Liver (tissue), 9 donors: Measurements from ENCODE around the gene TARS3. TPM values are rescaled to one million over a fixed set of nuclear protein-coding genes. Genes with fewer than 3 reads are reported as not detected.

Source experiments
- DNase-seq: peaks from one replicate; pipeline ENCODE4 v3.0.0-alpha.2; 2017; ENCODE audit warnings: low spot score
- H3K27ac ChIP-seq, 2 donors: one replicate each; pipeline ENCODE4 v1.7.0; 2013; ENCODE audit warnings: inconsistent platforms in 2 of 2, low read length in 2 of 2, control low read depth in 1 of 2, low read depth in 1 of 2, mild to moderate bottlenecking in 1 of 2
- H3K27me3 ChIP-seq, 4 donors: one replicate each; pipeline versions ENCODE4 v1.6.1 to v1.7.0; 2013; ENCODE audit warnings: low read length in 3 of 4, inconsistent platforms in 1 of 4, mild to moderate bottlenecking in 1 of 4, moderate library complexity in 1 of 4; ENCODE audit not compliant: control insufficient read depth in 4 of 4, insufficient read depth in 4 of 4
- H3K36me3 ChIP-seq, 4 donors: one replicate each; pipeline versions ENCODE4 v1.6.1 to v1.7.0; 2013; ENCODE audit warnings: low read length in 3 of 4, mild to moderate bottlenecking in 3 of 4, low read depth in 1 of 4, moderate library complexity in 1 of 4; ENCODE audit not compliant: control insufficient read depth in 4 of 4, insufficient read depth in 3 of 4
- H3K4me1 ChIP-seq, 4 donors: one replicate each; pipeline versions ENCODE4 v1.6.1 to v1.7.0; 2013; ENCODE audit warnings: low read length in 3 of 4, mild to moderate bottlenecking in 3 of 4, moderate library complexity in 1 of 4; ENCODE audit not compliant: control insufficient read depth in 4 of 4, insufficient read depth in 4 of 4
- H3K4me3 ChIP-seq, 3 donors: one replicate each; pipeline versions ENCODE4 v1.6.1 to v1.7.0; 2013; ENCODE audit warnings: low read length in 3 of 3, control low read depth in 1 of 3, low read depth in 1 of 3, mild to moderate bottlenecking in 1 of 3
- H3K9ac ChIP-seq, 2 donors: one replicate each; pipeline ENCODE4 v1.7.0; 2013; ENCODE audit warnings: low read length in 2 of 2, mild to moderate bottlenecking in 2 of 2, moderate library complexity in 2 of 2, control low read depth in 1 of 2, low read depth in 1 of 2
- H3K9me3 ChIP-seq, 4 donors: one replicate each; pipeline versions ENCODE4 v1.6.1 to v1.7.0; 2013; ENCODE audit warnings: low read length in 3 of 4; ENCODE audit not compliant: control insufficient read depth in 4 of 4
- FOXA1 ChIP-seq: IDR thresholded peaks from 2 replicates; pipeline ENCODE4 v1.6.1; 2016; ENCODE audit warnings: antibody characterized with exemption
- FOXA2 ChIP-seq: IDR thresholded peaks from 2 replicates; pipeline ENCODE4 v1.6.1; 2016; ENCODE audit warnings: antibody characterized with exemption
- GABPA ChIP-seq, 2 donors: IDR thresholded peaks in 1 of 2; conservative IDR thresholded peaks in 1 of 2; 2 replicates each; pipeline ENCODE4 v1.6.1; 2016; ENCODE audit warnings: antibody characterized with exemption in 2 of 2, mild to moderate bottlenecking in 1 of 2, moderate library complexity in 1 of 2
- HNF4A ChIP-seq, 2 donors: conservative IDR thresholded peaks; 2 replicates each; pipeline ENCODE4 v1.6.1; 2016; ENCODE audit warnings: antibody characterized with exemption in 2 of 2, mild to moderate bottlenecking in 2 of 2
- HNF4G ChIP-seq: IDR thresholded peaks from 2 replicates; pipeline ENCODE4 v1.6.1; 2016; ENCODE audit warnings: antibody characterized with exemption
- JUND ChIP-seq, 2 donors: IDR thresholded peaks; 2 replicates each; pipeline ENCODE4 v1.6.1; 2016; ENCODE audit warnings: antibody characterized with exemption in 2 of 2
- NR2F2 ChIP-seq: IDR thresholded peaks from 2 replicates; pipeline ENCODE4 v1.6.1; 2016; ENCODE audit warnings: antibody characterized with exemption
- RAD21 ChIP-seq, 2 donors: IDR thresholded peaks; 2 replicates each; pipeline ENCODE4 v1.6.1; 2016; ENCODE audit warnings: antibody characterized with exemption in 2 of 2, mild to moderate bottlenecking in 2 of 2
- RXRA ChIP-seq, 2 donors: IDR thresholded peaks; 2 replicates each; pipeline ENCODE4 v1.6.1; 2017 to 2018; ENCODE audit warnings: antibody characterized with exemption in 2 of 2, mild to moderate bottlenecking in 1 of 2
- SP1 ChIP-seq: IDR thresholded peaks from 2 replicates; pipeline ENCODE4 v1.6.1; 2018; ENCODE audit warnings: antibody characterized with exemption, mild to moderate bottlenecking
- TAF1 ChIP-seq: conservative IDR thresholded peaks from 2 replicates; pipeline ENCODE4 v1.6.1; 2016; ENCODE audit warnings: antibody characterized with exemption, mild to moderate bottlenecking
- YY1 ChIP-seq: IDR thresholded peaks from 2 replicates; pipeline ENCODE4 v1.6.1; 2016; ENCODE audit warnings: antibody characterized with exemption, mild to moderate bottlenecking
- WGBS: extraction: QIAGEN DNeasy Blood & Tissue Kit; methylation state at CpG from one replicate; pipeline ENCODE4 v1.1.7; 2013; 5-methylcytosine and 5-hydroxymethylcytosine counted together
- polyA plus RNA-seq, 2 donors: library from polyadenylated mRNA; stranded (reverse) in 1 of 2; unstranded in 1 of 2; fragments of 200-250 nt in 1 of 2; fragments of >200 nt in 1 of 2; fragmentation: Nextera tagmentation in 1 of 2; extraction: Ambion mirVana in 1 of 2; gene quantifications; one replicate each; pipeline versions ENCODE4 v1.2.1 to v1.2.3, GENCODE V29; 2013 to 2015
- total RNA-seq, 2 donors: library from RNA; depleted of rRNA; stranded (reverse); fragments of >200 nt; gene quantifications; one replicate each; pipeline ENCODE4 v1.2.3, GENCODE V29; 2014
- TF ChIP-seq, protein P1 (sequence below): IDR thresholded peaks from 2 replicates; pipeline ENCODE4 v1.6.1; 2016; ENCODE audit warnings: antibody characterized with exemption
- TF ChIP-seq, protein P2 (sequence below): IDR thresholded peaks from 2 replicates; pipeline ENCODE4 v1.6.1; 2016; ENCODE audit warnings: antibody characterized with exemption
- TF ChIP-seq, protein P3 (sequence below): IDR thresholded peaks from 2 replicates; pipeline ENCODE4 v1.6.1; 2016; ENCODE audit warnings: antibody characterized with exemption, mild to moderate bottlenecking
- TF ChIP-seq, protein P4 (sequence below): fragments of 150-350 bp; IDR thresholded peaks from 2 replicates; pipeline ENCODE4 v1.5.1; 2017; ENCODE audit warnings: improper control_type of control experiment, low read depth, low read length; ENCODE audit not compliant: missing input control
- TF ChIP-seq, protein P5 (sequence below): IDR thresholded peaks from 2 replicates; pipeline ENCODE4 v1.6.1; 2016; ENCODE audit warnings: antibody characterized with exemption
- donor health status: healthy.
- donor health status: healthy.
- donor health status: healthy.
- donor health status: healthy.
- donor health status: healthy.

Gene TARS3
- total and polyA plus RNA-seq, 4 donors, result 2.3 to 7.8 (median 4.0) TPM

DNA sequence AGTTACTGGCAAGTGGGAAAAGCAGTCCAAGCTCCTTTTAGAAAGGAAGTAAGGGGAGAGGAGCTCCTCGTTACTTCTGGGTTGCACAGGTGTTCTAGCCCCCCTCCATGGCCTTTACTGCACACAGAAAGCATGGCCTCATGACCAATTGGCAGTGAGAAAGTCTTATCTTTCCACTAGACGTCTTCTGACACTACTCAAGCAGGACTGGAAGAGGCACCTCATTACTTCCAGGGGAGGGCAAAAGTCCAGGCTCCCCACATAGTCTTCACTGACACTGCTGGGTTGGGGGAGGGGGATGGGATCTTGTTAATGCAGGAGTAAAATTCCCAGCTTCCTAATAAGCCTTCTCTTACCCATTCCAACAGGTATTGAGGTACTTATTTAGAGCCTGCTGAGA lies 44.5 kb downstream of the TARS3 start:
- H3K36me3 ChIP-seq, result peaks cover 2 to 26% (median 15%) of the 10 kb centered on the region in 4 donors
- TF ChIP-seq HNF4G (no peak), JUND (IDR thresholded peaks at IDR 0.05) (no peak), YY1 (no peak), HNF4A (conservative IDR thresholded peaks at IDR 0.05) (no peak), RAD21 (IDR thresholded peaks at IDR 0.05) (no peak), SP1 (no peak), TAF1 (no peak), FOXA1 (no peak), NR2F2 (no peak), FOXA2 (no peak), GABPA (IDR thresholded peaks at IDR 0.05 in 1 of 2, conservative IDR thresholded peaks at IDR 0.05 in 1 of 2) (no peak)
- TF ChIP-seq, protein P1, sequence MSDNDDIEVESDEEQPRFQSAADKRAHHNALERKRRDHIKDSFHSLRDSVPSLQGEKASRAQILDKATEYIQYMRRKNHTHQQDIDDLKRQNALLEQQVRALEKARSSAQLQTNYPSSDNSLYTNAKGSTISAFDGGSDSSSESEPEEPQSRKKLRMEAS, result no peak
- TF ChIP-seq, protein P2, sequence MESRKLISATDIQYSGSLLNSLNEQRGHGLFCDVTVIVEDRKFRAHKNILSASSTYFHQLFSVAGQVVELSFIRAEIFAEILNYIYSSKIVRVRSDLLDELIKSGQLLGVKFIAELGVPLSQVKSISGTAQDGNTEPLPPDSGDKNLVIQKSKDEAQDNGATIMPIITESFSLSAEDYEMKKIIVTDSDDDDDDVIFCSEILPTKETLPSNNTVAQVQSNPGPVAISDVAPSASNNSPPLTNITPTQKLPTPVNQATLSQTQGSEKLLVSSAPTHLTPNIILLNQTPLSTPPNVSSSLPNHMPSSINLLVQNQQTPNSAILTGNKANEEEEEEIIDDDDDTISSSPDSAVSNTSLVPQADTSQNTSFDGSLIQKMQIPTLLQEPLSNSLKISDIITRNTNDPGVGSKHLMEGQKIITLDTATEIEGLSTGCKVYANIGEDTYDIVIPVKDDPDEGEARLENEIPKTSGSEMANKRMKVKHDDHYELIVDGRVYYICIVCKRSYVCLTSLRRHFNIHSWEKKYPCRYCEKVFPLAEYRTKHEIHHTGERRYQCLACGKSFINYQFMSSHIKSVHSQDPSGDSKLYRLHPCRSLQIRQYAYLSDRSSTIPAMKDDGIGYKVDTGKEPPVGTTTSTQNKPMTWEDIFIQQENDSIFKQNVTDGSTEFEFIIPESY, result no peak
- TF ChIP-seq, protein P3, sequence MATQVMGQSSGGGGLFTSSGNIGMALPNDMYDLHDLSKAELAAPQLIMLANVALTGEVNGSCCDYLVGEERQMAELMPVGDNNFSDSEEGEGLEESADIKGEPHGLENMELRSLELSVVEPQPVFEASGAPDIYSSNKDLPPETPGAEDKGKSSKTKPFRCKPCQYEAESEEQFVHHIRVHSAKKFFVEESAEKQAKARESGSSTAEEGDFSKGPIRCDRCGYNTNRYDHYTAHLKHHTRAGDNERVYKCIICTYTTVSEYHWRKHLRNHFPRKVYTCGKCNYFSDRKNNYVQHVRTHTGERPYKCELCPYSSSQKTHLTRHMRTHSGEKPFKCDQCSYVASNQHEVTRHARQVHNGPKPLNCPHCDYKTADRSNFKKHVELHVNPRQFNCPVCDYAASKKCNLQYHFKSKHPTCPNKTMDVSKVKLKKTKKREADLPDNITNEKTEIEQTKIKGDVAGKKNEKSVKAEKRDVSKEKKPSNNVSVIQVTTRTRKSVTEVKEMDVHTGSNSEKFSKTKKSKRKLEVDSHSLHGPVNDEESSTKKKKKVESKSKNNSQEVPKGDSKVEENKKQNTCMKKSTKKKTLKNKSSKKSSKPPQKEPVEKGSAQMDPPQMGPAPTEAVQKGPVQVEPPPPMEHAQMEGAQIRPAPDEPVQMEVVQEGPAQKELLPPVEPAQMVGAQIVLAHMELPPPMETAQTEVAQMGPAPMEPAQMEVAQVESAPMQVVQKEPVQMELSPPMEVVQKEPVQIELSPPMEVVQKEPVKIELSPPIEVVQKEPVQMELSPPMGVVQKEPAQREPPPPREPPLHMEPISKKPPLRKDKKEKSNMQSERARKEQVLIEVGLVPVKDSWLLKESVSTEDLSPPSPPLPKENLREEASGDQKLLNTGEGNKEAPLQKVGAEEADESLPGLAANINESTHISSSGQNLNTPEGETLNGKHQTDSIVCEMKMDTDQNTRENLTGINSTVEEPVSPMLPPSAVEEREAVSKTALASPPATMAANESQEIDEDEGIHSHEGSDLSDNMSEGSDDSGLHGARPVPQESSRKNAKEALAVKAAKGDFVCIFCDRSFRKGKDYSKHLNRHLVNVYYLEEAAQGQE, result no peak
- TF ChIP-seq, protein P4, sequence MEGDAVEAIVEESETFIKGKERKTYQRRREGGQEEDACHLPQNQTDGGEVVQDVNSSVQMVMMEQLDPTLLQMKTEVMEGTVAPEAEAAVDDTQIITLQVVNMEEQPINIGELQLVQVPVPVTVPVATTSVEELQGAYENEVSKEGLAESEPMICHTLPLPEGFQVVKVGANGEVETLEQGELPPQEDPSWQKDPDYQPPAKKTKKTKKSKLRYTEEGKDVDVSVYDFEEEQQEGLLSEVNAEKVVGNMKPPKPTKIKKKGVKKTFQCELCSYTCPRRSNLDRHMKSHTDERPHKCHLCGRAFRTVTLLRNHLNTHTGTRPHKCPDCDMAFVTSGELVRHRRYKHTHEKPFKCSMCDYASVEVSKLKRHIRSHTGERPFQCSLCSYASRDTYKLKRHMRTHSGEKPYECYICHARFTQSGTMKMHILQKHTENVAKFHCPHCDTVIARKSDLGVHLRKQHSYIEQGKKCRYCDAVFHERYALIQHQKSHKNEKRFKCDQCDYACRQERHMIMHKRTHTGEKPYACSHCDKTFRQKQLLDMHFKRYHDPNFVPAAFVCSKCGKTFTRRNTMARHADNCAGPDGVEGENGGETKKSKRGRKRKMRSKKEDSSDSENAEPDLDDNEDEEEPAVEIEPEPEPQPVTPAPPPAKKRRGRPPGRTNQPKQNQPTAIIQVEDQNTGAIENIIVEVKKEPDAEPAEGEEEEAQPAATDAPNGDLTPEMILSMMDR, result no peak
- 91% methylated on average over 2 of the region's 2 CpGs for WGBS

DNA sequence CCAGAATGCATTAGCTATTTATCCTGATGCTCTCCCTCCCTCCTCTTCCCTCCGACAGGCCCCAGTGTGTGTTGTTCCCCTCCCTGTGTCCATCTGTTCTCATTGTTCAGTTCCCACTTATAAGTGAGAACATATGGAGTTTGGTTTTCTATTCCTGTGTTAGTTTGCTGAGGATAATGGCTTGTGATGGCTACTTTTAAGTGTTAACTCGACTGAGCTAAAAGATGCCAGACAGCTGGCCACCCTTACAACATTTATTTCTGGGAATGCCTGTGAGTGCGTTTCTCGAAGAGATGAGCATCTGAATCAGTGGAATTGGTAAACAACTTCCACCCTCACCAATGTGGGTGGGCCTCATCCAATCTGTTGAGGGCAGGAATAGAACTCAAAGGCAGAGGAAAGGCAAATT lies 47.3 kb downstream of the TARS3 start:
- Histone ChIP-seq H3K9ac (no peak overlapping the region), H3K27me3 (no peaks in the 10 kb centered on the region), H3K9me3 (no peaks in the 10 kb centered on the region), H3K4me1 (no peaks in the 10 kb centered on the region), H3K4me3 (no peak overlapping the region), H3K27ac (no peak overlapping the region), H3K36me3 (peaks cover 4 to 35% (median 26%) of the 10 kb centered on the region in 4 donors)
- 94% methylated on average over 4 of the region's 4 CpGs for WGBS
- DNase-seq, result no peak
- TF ChIP-seq, protein P5, sequence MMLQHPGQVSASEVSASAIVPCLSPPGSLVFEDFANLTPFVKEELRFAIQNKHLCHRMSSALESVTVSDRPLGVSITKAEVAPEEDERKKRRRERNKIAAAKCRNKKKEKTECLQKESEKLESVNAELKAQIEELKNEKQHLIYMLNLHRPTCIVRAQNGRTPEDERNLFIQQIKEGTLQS, result no peak
- no peak for TF ChIP-seq SP1
- TF ChIP-seq FOXA2, result no peak
- TF ChIP-seq NR2F2, result no peak
- TF ChIP-seq, protein P3, result no peak
- no peak for TF ChIP-seq GABPA (IDR thresholded peaks at IDR 0.05 in 1 of 2, conservative IDR thresholded peaks at IDR 0.05 in 1 of 2)
- TF ChIP-seq RXRA (IDR thresholded peaks at IDR 0.05), result no peak

More for the DNA sequence above, 44.5 kb downstream of the TARS3 start:
- H3K9me3 ChIP-seq, result no peaks in the 10 kb centered on the region
- H3K4me3 ChIP-seq, result no peak overlapping the region
- no peaks in the 10 kb centered on the region for H3K4me1 ChIP-seq
- no peak overlapping the region for H3K9ac ChIP-seq
- H3K27ac ChIP-seq, result no peak overlapping the region
- no peak for DNase-seq
- no peaks in the 10 kb centered on the region for H3K27me3 ChIP-seq
